NCI-H774 (cell line): Measurements from ENCODE around the gene HPGDS.
A peak's percentile ranks its signal among the peaks of the same experiment; 100 is the strongest.
"Not testable (repeated sequence)": the region's sequence is repeated elsewhere in the genome, so short reads cannot be mapped to it uniquely, and the experiment has no call there.

Source experiments
- DNase-seq: peaks from one replicate; lab custom pipeline; 2025; lab: John Stamatoyannopoulos, UW

The HPGDS gene

GRCh38 chr4:94325835-94326234 is 16.8 kb downstream of the HPGDS start:
- DNase-seq, result no peak

GRCh38 chr4:94319927-94320326 is 22.7 kb downstream of the HPGDS start:
- DNase-seq, result not testable (repeated sequence)

- no peak for DNase-seq
Measured at GRCh38 chr4:94307231-94307871, 35.3 kb downstream of the HPGDS start.

DNA sequence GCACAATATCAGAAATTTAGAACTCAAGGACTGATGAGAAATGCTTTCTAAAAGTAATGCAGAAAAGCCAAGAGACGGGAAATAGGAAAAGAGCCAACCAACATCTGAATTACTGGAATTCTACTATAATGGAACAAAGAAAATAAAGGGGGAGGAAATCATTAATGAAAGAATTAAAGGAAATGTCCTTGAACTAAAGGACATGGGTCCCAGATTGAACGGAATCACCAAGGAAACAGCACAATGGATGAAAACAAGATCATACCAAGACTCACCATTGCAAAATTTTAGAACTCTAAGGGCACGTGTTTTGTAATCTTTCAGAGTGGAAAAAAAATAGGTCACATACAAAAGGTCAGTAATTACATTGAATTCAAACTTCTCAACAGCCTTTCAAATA is 35.9 kb downstream of the HPGDS start:
- DNase-seq, result no peak

GRCh38 chr4:94305466-94306225 is 37.0 kb downstream of the HPGDS start:
- no peak for DNase-seq

DNA sequence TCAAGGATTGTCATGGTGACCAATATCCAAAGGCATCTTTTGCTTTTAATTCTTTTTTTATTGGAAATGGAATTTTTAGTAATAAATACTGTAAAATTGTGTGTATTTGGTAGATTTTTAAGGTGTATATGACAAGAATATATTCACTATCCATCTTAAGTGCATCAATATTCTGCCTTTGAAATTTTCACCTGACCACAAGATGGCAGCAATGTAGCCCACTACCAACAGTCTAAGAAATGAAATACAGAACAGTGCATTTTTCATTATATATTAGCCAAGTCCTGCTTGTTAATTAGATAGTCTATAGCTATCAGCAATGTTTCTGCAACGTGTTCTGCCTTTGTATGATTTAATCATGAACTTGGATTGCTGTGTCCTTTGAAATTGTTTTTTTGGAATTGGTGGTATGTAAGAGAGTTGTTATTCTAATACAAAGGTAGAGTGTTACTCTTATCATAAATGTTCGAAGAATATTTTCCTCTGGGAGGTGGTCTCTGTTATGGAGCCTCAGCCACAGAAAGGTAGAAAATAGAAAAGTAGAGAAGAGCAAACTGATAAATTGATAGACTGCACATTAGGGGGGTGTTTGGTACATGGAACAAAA is 38.2 kb downstream of the HPGDS start:
- peak; percentile 1 for DNase-seq

DNA sequence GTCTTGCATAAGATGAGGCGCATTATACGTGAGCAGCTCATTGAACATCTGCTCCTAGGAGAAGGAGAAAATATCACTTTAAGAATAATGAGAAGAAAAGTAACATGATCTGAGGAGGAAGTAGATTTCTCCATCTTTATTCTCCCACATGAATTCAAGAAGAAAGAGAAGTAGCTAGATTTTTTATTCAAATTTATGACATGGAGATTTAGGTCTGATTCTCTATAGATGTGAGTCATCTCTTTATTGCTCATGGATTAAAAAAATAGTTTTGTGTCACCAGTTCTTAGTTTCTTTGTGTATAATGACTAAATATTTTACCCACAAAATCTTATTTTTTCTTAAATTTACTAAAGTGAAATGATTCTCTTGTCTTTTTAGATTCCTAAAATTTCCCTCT is 40.4 kb downstream of the HPGDS start:
- no peak for DNase-seq

GRCh38 chr4:94298725-94299252 is 43.8 kb downstream of the HPGDS start:
- no peak for DNase-seq

- not testable (repeated sequence) for DNase-seq
Measured at GRCh38 chr4:94295473-94295872, 47.2 kb downstream of the HPGDS start.

- not testable (repeated sequence) for DNase-seq
Measured at GRCh38 chr4:94293981-94294380, 48.7 kb downstream of the HPGDS start.

DNA sequence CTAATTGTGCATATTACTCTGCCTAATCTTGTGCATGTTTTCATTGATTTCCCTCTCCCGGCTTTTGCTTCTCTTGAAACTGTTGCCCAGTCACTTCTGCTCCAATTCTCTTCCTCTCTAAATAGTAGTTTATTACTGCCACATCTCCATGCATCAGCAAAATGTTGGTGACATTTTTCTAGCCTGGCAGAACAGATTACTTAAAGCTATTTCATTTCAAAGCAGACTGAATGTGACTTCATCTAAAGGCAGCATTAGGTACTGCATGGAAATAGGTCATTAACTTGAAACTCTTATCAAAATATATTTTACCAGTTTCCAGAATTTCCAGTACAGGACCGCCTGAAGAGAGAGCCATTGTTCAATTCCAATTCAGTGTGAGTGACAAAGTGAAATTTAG is 52.4 kb downstream of the HPGDS start:
- no peak for DNase-seq

- no peak for DNase-seq
Measured at GRCh38 chr4:94285666-94286065, 57.0 kb downstream of the HPGDS start.

DNA sequence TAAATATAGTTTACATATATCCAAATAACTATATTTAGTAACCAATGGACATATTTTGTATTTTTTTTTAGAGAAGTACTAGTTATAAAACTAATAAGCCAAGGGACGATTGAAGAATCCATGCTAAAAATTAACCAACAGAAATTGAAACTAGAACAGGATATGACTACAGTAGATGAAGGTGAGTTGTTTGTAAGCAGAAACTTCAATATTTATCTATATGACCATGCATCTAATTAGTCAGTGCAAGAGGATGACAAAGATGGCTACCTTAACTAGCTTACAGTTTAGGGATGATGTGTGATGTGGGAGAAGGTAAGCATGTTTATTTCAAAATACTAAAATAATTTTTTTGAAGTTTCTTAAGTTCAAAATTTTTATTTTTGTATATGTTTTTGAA is 57.7 kb downstream of the HPGDS start:
- no peak for DNase-seq

DNA sequence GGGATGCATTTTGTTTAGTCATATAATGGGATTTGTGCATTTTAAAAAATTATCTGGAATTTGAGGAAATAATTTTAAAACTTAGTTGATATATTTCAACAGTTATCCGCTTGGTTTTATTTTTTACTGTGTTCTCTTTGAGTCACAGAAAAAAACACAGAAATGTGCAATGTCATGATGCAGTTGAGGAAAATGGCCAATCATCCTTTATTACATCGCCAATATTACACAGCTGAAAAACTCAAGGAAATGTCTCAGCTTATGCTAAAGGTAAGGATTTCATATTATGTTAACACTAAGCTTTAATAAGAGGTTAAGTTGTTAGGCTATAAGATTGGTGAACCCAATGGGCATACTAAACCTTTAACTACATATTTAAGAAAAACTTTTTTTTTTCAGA is 63.9 kb downstream of the HPGDS start:
- no peak for DNase-seq

DNA sequence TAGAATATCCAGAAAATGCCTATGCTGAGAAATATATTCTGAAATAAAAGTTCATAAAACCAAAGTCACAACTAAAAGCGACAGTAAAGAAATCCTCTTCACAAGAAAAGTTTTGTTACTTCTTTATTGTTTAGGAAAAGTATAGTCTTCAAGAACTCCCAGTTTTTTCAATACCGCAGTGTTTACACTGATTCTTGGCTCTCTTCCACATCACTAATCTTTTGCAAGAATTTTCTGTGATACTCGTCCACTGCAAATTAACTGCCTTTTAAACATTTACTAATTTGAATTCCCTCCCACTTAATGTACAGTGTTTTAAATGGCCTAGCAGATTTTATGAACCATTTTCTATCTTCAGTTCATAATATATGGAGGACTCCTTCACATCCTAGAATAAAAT is 65.1 kb downstream of the HPGDS start:
- no peak for DNase-seq

GRCh38 chr4:94276204-94276603 is 66.4 kb downstream of the HPGDS start:
- no peak for DNase-seq

- no peak for DNase-seq
Measured at GRCh38 chr4:94274912-94275311, 67.7 kb downstream of the HPGDS start.

- no peak for DNase-seq
Measured at GRCh38 chr4:94271248-94271647, 71.4 kb downstream of the HPGDS start.

GRCh38 chr4:94267037-94267436 is 75.6 kb downstream of the HPGDS start:
- DNase-seq, result no peak

- DNase-seq, result no peak
Measured at GRCh38 chr4:94262163-94263016, 80.2 kb downstream of the HPGDS start.

GRCh38 chr4:94256828-94257227 is 85.8 kb downstream of the HPGDS start:
- no peak for DNase-seq

DNA sequence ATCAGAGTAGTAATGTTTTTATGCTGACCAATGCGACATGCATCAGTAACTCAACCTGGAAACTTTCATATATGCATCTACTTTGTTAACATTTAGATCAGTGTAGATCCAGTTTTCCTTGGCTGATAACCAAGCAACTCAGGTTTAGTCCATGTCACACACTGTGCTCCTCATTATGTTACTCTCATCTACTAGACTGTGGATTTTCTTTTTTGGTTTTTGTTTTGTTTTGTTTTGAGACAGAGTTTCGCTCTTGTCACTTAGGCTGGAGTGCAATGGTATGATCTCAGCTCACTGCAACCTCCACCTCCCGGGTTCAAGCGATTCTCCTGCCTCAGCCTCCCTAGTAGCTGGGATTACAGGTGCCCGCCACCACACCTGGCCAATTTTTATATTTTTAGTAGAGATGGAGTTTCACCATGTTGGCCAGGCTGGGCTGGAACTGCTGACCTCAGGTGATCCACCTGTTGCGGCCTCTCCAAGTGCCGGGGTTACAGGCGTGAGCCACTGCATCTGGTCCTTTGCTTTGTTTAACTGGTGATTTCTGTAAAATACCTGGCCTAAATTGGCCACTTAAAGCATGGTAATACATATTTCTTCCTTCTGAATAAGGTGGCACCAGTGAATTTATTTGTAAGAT is 86.4 kb downstream of the HPGDS start:
- no peak for DNase-seq
